Urinary bladder (tissue), 4 donors: ENCODE measurements around the gene OR2V2. TPM values are rescaled to one million over a fixed set of nuclear protein-coding genes. Genes with fewer than 3 reads are reported as not detected.
"Not testable (repeated sequence)": the region's sequence is repeated elsewhere in the genome, so short reads cannot be mapped to it uniquely, and the experiment has no call there.

Source experiments
- DNase-seq: peaks from one replicate; pipeline ENCODE4 v3.0.0-alpha.2; 2015; ENCODE audit errors: extremely low spot score
- H3K27ac ChIP-seq: one replicate; pipeline ENCODE4 v1.5.1; 2013; ENCODE audit warnings: low read depth, mild to moderate bottlenecking, moderate library complexity
- H3K36me3 ChIP-seq: one replicate; pipeline ENCODE4 v1.6.1; 2013; ENCODE audit warnings: mild to moderate bottlenecking, moderate library complexity; ENCODE audit not compliant: insufficient read depth
- H3K4me1 ChIP-seq: one replicate; pipeline ENCODE4 v1.6.1; 2013; ENCODE audit warnings: mild to moderate bottlenecking, moderate library complexity; ENCODE audit not compliant: insufficient read depth
- H3K4me3 ChIP-seq: one replicate; pipeline ENCODE4 v1.5.1; 2013; ENCODE audit warnings: low read depth, low read length
- WGBS: extraction: QIAGEN DNeasy Blood & Tissue Kit; methylation state at CpG from one replicate; pipeline ENCODE4 v1.1.7; 2013; 5-methylcytosine and 5-hydroxymethylcytosine counted together
- polyA plus RNA-seq: library from polyadenylated mRNA; stranded (reverse); fragments of 200-250 nt; gene quantifications from one replicate; pipeline ENCODE4 v1.2.3, GENCODE V29; 2013
- total RNA-seq: library from RNA; depleted of rRNA; stranded (reverse); fragments of >200 nt; gene quantifications from one replicate; pipeline ENCODE4 v1.2.3, GENCODE V29; 2014
- donor health status: healthy with polysubstance abuse.
- donor health status: healthy.

OR2V2 gene, protein sequence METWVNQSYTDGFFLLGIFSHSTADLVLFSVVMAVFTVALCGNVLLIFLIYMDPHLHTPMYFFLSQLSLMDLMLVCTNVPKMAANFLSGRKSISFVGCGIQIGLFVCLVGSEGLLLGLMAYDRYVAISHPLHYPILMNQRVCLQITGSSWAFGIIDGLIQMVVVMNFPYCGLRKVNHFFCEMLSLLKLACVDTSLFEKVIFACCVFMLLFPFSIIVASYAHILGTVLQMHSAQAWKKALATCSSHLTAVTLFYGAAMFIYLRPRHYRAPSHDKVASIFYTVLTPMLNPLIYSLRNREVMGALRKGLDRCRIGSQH
- not detected for total RNA-seq
- not detected for polyA plus RNA-seq

DNA sequence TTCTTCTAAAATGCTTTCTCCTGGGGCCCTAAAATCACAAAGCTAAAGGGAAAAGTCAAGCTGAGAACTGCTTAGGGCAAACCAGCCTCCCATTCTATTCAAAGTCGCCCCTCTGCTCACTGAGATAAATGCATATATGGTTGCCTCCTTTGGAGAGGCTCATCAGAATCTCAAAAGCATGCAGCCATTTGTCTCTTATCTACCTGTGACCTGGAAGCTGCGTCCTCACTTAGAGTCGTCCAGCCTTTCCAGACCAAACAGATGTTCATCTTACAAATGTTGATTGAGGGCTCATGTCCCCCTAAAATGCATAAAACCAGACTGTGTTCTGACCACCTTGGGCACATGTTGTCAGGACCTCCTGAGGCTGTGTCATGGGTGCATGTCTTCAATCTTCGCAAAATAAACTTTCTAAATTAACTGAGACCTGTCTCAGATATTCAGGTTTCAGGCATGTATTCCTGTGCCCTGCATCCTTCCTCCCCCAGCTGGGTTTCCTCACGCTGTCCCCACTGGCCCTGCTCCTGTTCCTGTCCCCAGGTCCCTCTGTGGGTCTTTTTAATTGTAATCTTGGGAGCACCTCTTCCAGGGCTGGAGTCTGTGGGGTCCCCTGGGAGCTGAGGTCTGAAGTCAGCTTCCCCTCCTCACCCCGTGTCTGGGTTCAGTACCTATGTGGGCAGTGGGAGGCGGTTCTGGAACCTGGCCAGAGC is at the start of gene OR2V2:
TSS of gene OR2V2 (plus strand) at position 660 of the 710 bp plus-strand sequence. CDS start 7,357 bp downstream, outside the sequence.
- not testable (repeated sequence) for H3K27ac ChIP-seq, H3K36me3 ChIP-seq, DNase-seq, H3K4me1 ChIP-seq, H3K4me3 ChIP-seq
- 54% methylated on average over 7 of the region's 7 CpGs for WGBS

DNA sequence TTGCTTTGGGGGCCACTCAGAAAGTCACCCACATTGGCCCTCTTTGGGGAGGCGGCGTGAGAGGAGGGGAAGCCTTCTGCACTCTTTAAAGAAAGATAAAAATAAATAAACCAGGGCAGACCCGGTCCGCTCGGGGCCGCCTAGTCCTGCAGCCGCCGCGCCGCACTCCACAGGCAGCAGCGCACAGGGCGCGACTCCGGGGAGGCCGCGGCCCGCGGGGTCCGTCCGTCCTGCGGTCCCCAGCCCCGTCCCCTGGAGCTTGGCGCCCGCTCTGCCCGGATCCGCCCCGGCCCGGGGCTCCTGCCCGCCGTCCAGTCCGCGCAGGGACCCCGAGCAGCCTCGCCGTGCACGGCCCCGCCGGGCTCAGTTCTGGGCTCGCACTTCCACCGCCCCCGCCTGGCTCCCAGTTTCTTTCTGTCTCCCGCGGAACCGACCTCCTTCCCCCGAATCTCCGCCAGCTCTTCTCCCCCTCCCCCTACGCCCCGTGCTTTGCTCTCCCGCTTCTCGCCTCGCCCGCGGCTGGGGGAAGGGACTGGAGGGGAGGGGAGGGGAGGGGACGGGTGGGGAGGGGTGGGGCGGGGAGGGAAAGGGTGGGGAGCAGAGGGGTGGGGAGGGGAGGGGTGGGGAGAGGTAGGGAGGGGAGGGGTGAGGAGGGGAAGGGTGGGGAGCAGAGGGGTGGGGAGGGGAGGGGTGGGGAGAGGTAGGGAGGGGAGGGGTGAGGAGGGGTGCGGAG is 49.5 kb upstream of the OR2V2 start:
- not testable (repeated sequence) for H3K4me1 ChIP-seq, H3K4me3 ChIP-seq, H3K36me3 ChIP-seq, DNase-seq, H3K27ac ChIP-seq
- WGBS = 0% methylated on average over 2 of the region's 56 CpGs

DNA sequence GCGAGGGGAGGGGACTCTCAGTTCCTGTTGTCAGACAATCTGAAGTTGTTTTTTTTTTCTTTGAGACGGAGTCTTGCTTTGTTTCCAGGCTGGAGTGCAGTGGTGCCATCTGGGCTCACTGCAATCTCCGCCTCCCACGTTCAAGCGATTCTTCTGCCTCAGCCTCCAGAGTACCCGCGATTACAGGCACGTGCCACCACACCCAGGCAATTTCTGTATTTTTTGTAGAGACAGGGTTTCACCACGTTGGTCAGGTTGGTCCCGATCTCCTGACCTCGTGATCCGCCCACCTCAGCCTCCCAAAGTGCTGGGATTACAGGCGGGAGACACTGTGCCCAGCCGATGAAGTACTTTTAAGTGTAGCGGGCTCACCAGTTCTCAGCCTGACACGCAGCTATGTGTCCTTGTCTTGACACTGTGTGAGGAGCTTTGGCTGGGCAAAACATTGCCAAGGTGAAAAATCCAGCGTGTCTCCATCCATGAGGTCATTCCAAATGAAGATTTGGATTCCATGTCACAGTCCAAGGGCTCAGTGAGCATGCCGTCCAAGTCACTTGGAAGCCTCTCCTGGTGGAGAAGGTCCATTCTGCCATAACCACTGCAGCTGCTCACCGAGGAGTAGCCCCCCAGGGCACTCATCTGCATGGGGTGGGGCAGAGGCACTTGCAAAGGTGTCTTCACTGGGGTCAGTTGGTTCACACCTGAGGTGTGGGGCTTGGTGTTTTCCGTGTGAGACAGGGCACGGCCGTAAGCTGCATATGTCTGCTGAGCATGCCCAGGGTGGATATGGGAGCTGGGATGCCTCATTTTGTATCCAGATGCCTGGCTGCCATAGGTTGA is 48.4 kb upstream of the OR2V2 start:
- Histone ChIP-seq H3K36me3 (no peaks in the 10 kb centered on the region), H3K27ac (no peak overlapping the region), H3K4me3 (no peak overlapping the region), H3K4me1 (no peaks in the 10 kb centered on the region)
- no peak for DNase-seq
- 21% methylated on average over 21 of the region's 22 CpGs for WGBS

DNA sequence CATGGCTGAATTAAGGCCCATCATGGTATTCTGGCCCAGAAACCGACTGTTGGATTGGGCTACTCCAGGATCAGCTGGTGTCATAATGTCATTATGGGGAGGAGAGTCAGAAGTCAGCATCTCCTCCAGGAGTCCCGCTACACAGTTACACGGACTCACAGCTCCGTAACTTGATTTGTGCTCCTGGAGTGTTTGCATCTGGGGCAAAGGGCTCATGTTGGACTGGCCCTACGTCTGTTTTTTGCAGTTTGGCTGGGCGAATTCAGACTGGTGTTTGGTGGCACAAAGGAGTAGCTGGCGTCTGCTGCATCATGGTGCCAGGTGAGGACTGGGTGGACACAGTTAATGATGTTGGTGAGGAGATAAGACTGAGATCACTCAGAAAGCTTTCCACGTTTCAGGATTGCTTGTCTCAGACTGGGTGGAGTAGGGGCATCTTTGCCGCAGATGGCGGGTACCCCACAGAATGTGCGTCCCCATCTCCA is 47.7 kb upstream of the OR2V2 start:
- no peak for DNase-seq
- H3K4me1 ChIP-seq = no peaks in the 10 kb centered on the region
- 57% methylated on average over 11 of the region's 11 CpGs for WGBS
- H3K27ac ChIP-seq = no peak overlapping the region
- no peaks in the 10 kb centered on the region for H3K36me3 ChIP-seq
- H3K4me3 ChIP-seq = no peak overlapping the region

DNA sequence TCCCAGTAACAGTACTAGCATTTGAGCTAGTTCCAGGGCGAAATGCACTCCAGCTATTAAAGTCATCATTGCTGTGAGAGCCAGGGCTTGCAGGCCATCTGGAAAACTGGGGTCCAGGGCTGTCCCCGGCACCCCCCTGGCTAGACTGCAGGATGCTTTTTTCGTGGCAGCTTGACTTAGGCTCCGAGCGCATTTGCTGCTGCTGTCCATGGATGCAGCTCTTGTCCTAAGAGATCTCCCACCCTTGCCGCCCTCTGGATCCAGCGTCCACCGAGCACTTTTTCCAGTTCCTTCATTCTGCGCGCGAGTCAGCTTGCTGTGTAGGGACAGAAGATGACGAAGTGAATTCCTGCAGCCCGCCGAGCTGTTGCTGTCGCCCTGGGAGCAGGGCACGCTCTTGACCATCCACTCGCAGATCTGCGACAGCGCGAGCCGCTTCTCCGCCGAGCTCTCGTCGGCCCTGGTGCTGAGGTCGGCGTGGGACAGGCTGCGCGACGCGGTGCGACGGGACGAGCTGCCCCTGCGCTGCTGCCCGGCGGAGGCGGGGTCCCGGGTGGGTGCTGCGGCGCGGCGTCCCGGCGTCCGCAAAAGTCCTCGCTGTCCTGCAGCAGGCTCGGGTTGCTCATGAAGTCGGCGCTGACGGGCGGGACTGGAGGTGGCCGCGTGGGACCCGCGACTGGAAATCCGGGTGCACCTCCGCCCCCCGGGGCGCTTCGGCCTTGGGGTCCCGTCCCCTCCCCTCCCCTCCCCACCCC is 47.1 kb upstream of the OR2V2 start:
- no peak overlapping the region for H3K4me3 ChIP-seq
- 4% methylated on average over 61 of the region's 62 CpGs for WGBS
- no peak for DNase-seq
- no peaks in the 10 kb centered on the region for H3K36me3 ChIP-seq
- no peaks in the 10 kb centered on the region for H3K4me1 ChIP-seq
- H3K27ac ChIP-seq = no peak overlapping the region

DNA sequence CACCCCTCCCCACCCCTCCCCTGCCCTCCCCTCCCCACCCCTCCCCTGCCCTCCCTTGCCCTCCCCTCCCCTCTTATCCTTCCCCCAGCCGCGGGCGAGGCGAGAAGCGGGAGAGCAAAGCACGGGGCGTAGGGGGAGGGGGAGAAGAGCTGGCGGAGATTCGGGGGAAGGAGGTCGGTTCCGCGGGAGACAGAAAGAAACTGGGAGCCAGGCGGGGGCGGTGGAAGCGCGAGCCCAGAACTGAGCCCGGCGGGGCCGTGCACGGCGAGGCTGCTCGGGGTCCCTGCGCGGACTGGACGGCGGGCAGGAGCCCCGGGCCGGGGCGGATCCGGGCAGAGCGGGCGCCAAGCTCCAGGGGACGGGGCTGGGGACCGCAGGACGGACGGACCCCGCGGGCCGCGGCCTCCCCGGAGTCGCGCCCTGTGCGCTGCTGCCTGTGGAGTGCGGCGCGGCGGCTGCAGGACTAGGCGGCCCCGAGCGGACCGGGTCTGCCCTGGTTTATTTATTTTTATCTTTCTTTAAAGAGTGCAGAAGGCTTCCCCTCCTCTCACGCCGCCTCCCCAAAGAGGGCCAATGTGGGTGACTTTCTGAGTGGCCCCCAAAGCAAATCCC is 46.2 kb upstream of the OR2V2 start:
- WGBS = 0% methylated on average over 12 of the region's 54 CpGs
- not testable (repeated sequence) for H3K4me3 ChIP-seq

DNA sequence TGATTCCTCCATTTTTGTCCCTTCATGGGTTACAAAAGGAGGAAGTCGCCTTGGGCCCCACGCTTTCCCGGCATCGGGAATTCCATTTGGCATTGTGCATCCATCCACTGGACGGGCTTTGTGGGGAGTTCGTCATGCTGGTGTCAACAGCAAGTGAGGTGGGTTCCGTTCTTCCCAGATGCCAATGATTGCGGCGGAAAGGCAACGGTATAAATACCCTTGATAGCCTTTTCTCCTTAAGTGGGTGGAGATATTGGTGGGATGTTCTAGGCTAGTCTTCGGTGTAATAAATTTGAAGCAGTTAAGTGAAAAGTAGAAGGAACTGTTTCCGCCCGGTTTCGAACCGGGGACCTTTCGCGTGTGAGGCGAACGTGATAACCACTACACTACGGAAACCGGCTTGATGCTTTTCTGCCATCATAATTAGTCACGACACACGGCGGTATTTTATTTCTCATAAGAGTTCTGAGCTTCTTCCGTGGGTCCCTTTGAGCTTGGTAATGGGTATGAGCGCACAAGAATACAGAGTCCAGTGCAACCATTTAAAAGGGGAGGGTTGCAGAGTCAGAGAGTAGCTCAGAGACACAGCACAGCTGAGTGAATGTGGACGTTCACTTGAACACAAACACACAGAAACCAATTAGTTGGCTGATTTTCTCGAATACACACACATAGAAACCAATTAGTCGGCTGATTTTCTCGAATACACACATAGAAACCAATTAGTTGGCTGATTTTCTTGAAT is 45.3 kb upstream of the OR2V2 start:
- not testable (repeated sequence) for H3K36me3 ChIP-seq, DNase-seq, H3K27ac ChIP-seq, H3K4me1 ChIP-seq, H3K4me3 ChIP-seq
- WGBS = no CpG with 5 or more reads among the region's 30 CpGs

More for the DNA sequence above, 46.2 kb upstream of the OR2V2 start:
- not testable (repeated sequence) for H3K27ac ChIP-seq, H3K4me1 ChIP-seq, DNase-seq, H3K36me3 ChIP-seq

DNA sequence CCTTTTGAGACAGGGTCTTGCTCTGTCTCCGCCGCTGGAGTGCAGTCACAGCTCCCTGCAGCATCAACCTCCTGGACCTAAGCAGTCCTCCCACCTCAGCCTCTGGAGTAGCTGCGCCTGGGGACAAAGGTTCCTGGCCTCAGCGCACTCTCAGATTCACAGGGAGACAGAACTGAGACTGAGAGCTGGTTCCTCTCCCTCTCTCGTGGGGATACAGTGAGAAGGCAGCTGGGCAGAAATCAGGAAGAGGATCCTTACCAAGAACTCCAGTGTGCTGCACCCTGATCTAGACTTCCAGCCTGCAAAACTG is 43.2 kb upstream of the OR2V2 start:
- 10% methylated on average over 5 of the region's 5 CpGs for WGBS
- not testable (repeated sequence) for H3K27ac ChIP-seq, H3K4me3 ChIP-seq, H3K36me3 ChIP-seq, DNase-seq, H3K4me1 ChIP-seq

DNA sequence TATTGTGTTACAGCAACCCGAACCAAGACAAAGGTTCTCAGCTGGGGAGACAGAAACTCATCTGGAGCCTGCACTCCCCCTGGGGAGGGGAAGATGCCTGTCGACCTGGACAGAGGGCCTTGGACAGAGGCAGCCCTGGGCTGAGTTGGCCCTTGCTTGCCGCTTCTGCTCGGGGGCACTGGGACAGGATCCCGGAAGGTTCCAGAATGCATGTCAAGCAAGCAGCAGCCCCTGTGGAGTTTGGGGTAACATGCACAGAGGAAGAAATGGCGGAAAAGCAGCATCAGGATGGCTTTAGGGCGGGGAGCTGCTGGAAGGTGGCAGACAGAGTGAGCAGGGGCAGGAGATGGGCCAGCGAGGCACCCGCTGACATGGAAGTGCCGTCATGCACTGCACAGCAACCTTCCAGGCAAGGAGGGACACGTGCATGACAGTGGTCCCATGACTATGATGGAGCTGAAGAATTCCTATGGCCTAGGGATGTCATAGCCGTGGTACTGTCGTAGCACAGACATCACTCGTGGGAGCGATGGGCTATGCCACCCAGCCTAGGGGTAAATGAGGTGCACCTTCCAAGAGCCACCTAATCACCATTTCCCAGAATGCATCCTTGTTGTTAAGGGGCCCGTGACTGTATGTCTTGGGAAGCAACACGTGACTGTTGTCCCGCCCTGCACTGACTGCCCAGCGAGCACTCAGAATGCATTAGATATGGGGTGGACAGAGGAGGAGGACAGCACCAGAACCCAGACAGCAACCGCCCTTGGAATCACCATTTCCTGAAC is 42.6 kb upstream of the OR2V2 start:
- H3K36me3 ChIP-seq, H3K4me1 ChIP-seq, DNase-seq, H3K27ac ChIP-seq, H3K4me3 ChIP-seq: not testable (repeated sequence)
- 26% methylated on average over 14 of the region's 20 CpGs for WGBS

DNA sequence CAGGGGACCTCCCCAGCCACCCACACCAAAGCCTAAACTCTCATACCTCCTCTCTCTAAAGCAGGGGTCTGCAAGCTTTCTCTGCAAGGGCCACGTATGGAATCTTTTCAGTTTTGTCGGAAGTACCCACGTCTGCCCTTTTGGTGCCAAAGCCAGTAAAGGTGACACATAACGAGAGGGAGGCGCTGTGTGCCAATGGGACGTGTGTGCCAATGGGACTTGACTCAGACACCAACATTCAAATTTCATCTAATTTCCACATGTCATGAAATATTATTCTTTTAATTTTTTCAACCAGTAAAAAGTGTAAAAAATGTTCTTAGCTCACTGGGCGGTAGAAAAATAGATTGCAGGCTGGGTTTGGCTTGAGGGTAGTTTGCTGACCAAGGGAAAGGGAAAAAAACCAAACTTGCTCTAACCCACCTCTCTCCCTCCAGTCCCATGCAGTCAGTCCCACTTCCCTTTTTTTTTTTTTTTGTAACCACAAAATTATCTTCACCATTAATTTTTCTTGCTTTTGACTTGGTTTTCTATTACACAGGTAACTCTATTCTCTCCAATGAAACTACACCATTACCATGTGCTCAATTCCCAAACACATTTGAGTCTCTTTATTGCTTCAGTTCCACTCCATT is 41.9 kb upstream of the OR2V2 start:
- H3K36me3 ChIP-seq = no peaks in the 10 kb centered on the region
- no peak overlapping the region for H3K27ac ChIP-seq
- H3K4me3 ChIP-seq = no peak overlapping the region
- no peak for DNase-seq
- whole genome bisulfite sequencing = 35% methylated on average over 7 of the region's 7 CpGs
- H3K4me1 ChIP-seq = no peaks in the 10 kb centered on the region

DNA sequence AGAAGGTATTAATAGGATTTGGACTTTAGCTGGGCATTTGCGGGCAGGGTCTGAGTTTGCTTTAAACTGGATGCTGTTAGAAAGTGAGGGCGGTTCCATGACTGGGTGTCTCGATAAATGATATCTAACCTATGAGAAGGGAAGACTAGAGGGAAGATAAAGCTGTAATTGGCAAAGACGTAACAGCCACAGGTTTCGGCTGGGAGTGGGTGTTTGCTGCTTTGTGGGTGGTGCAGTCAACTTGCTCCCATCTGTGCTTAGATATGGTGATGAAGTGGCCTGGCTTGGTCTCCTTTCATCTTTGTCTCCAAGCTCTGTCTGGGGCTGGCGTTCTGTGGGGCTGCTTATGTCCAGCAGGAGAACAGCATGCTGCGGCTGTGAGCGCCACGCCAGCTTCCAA is 39.7 kb upstream of the OR2V2 start:
- no peaks in the 10 kb centered on the region for H3K4me1 ChIP-seq
- H3K27ac ChIP-seq = no peak overlapping the region
- no peaks in the 10 kb centered on the region for H3K36me3 ChIP-seq
- no peak overlapping the region for H3K4me3 ChIP-seq
- DNase-seq = no peak
- 75% methylated on average over 9 of the region's 9 CpGs for WGBS
